Calu3 (cell line): ENCODE measurements around the gene HLA-DQB1. TPM values are rescaled to one million over a fixed set of nuclear protein-coding genes. Genes with fewer than 3 reads are reported as not detected.
A peak's percentile ranks its signal among the peaks of the same experiment; 100 is the strongest.
"Not testable (repeated sequence)": the region's sequence is repeated elsewhere in the genome, so short reads cannot be mapped to it uniquely, and the experiment has no call there.

Experiments
- BruUV-seq: library from RNA; stranded (reverse); fragments of 400-500 nt; replicated peaks from 2 replicates; lab custom pipeline; 2021; lab: Mats Ljungman, UMichigan
- CTCF ChIA-PET: fragments of 300-600 bp; sonication (Branson Sonifier 250); formaldehyde crosslinking; loops from one replicate; lab custom pipeline; 2022; ENCODE audit warnings: antibody characterized with exemption; lab: Charles Lee
- DNase-seq: peaks from one replicate; pipeline ENCODE4 v3.0.0; 2022
- H3K27ac Mint-ChIP-seq: one replicate; pipeline ENCODE4 v1.8.0; 2022; ENCODE audit warnings: mixed read lengths; ENCODE audit not compliant: unreplicated experiment
- H3K27me3 Mint-ChIP-seq: one replicate; pipeline ENCODE4 v1.8.0; 2022; ENCODE audit warnings: mixed read lengths; ENCODE audit not compliant: unreplicated experiment
- H3K36me3 Mint-ChIP-seq: one replicate; pipeline ENCODE4 v1.8.0; 2022; ENCODE audit warnings: mild to moderate bottlenecking, moderate library complexity, mixed read lengths; ENCODE audit not compliant: insufficient read depth, unreplicated experiment
- H3K4me1 Mint-ChIP-seq: one replicate; pipeline ENCODE4 v1.8.0; 2022; ENCODE audit warnings: mild to moderate bottlenecking, low read depth, mixed read lengths; ENCODE audit not compliant: unreplicated experiment
- H3K4me3 Mint-ChIP-seq: one replicate; pipeline ENCODE4 v1.8.0; 2022; ENCODE audit warnings: mild to moderate bottlenecking, low read depth, moderate library complexity, mixed read lengths; ENCODE audit not compliant: unreplicated experiment
- H3K9me3 Mint-ChIP-seq: one replicate; pipeline ENCODE4 v1.8.0; 2022; ENCODE audit warnings: low read depth, mixed read lengths; ENCODE audit not compliant: unreplicated experiment
- CTCF ChIP-seq: fragments of 200-600 bp; IDR thresholded peaks from one replicate; pipeline ENCODE4 v1.8.0; 2022; ENCODE audit warnings: antibody characterized with exemption; ENCODE audit not compliant: unreplicated experiment
- intact Hi-C: fragments of 100-400 bp; cut with micrococcal nuclease; formaldehyde crosslinking; loops from one replicate; pipeline ENCODE4 v1.10.0; 2022; ENCODE audit not compliant: unreplicated experiment
- total RNA-seq: library from RNA; stranded (reverse); gene quantifications from 2 replicates; pipeline ENCODE4 v1.2.3, GENCODE V29; 2022

Gene HLA-DQB1
- total RNA-seq, 1 experiment from 2014 or later = 190 TPM

GRCh38 chr6:32637219-32637880 is 29.1 kb downstream of the HLA-DQB1 start, which contains the start of gene HLA-DQA1:
TSS of gene HLA-DQA1 (plus strand) at chr6:32637406. CDS start at chr6:32637459, 53 bp downstream.
- no peaks in the 10 kb centered on the region for H3K36me3 Mint-ChIP-seq
- DNase-seq = no peak
- no peaks in the 10 kb centered on the region for H3K4me1 Mint-ChIP-seq
- H3K27ac Mint-ChIP-seq = no peak within 1 kb of the TSS
- H3K9me3 Mint-ChIP-seq = no peaks in the 10 kb centered on the region
- H3K27me3 Mint-ChIP-seq = peaks cover 50% of the 10 kb centered on the region
- H3K4me3 Mint-ChIP-seq = peak within 1 kb of the TSS; percentile 24
- BruUV-seq = TSS peak; percentile 92
- intact Hi-C loops = no loop called here
- TF ChIP-seq CTCF = no peak
- CTCF ChIA-PET = interaction anchor here (0.7 kb wide), 1 partner anchor 213 kb away, joined by 3 read pairs; no protein-coding TSS in a partner anchor

GRCh38 chr6:32635526-32636123 is 30.8 kb downstream of the HLA-DQB1 start:
- H3K27ac Mint-ChIP-seq = no peak overlapping the region
- peaks cover 50% of the 10 kb centered on the region for H3K27me3 Mint-ChIP-seq
- no TSS peak for BruUV-seq
- no peak overlapping the region for H3K4me3 Mint-ChIP-seq
- H3K4me1 Mint-ChIP-seq = no peaks in the 10 kb centered on the region
- H3K9me3 Mint-ChIP-seq = no peaks in the 10 kb centered on the region
- intact Hi-C loops = no loop called here
- DNase-seq = no peak
- CTCF ChIA-PET = no interaction called here
- H3K36me3 Mint-ChIP-seq = no peaks in the 10 kb centered on the region
- no peak for TF ChIP-seq CTCF

GRCh38 chr6:32629793-32630192 is 36.7 kb downstream of the HLA-DQB1 start:
- H3K36me3 Mint-ChIP-seq, BruUV-seq, intact Hi-C loops: not testable (repeated sequence)

GRCh38 chr6:32627831-32628230 is 38.6 kb downstream of the HLA-DQB1 start:
- DNase-seq = peak; percentile 23
- Mint-ChIP-seq H3K4me1 (peaks cover 7% of the 10 kb centered on the region), H3K27me3 (no peaks in the 10 kb centered on the region), H3K9me3 (no peaks in the 10 kb centered on the region), H3K4me3 (no peak overlapping the region), H3K36me3 (no peaks in the 10 kb centered on the region), H3K27ac (no peak overlapping the region)
- no peak for TF ChIP-seq CTCF
- BruUV-seq = no TSS peak
- intact Hi-C loops = no loop called here
- CTCF ChIA-PET = no interaction called here

More at GRCh38 chr6:32629793-32630192, 36.7 kb downstream of the HLA-DQB1 start:
- CTCF ChIA-PET, H3K27ac Mint-ChIP-seq, H3K9me3 Mint-ChIP-seq, H3K4me1 Mint-ChIP-seq, H3K4me3 Mint-ChIP-seq, DNase-seq: not testable (repeated sequence)
- peaks cover 12% of the 10 kb centered on the region for H3K27me3 Mint-ChIP-seq

GRCh38 chr6:32627249-32627648 is 39.2 kb downstream of the HLA-DQB1 start:
- H3K4me3 Mint-ChIP-seq = no peak overlapping the region
- H3K9me3 Mint-ChIP-seq = no peaks in the 10 kb centered on the region
- BruUV-seq = no TSS peak
- H3K27me3 Mint-ChIP-seq = no peaks in the 10 kb centered on the region
- TF ChIP-seq CTCF = no peak
- intact Hi-C loops = no loop called here
- DNase-seq = no peak
- CTCF ChIA-PET = no interaction called here
- no peaks in the 10 kb centered on the region for H3K36me3 Mint-ChIP-seq
- peaks cover 12% of the 10 kb centered on the region for H3K4me1 Mint-ChIP-seq
- no peak overlapping the region for H3K27ac Mint-ChIP-seq
